ENCODE measurements around the gene ACBD7. TPM values are rescaled to one million over a fixed set of nuclear protein-coding genes. Genes with fewer than 3 reads are reported as not detected.
A peak's percentile ranks its signal among the peaks of the same experiment; 100 is the strongest.

The ACBD7 gene
- 2.0 and 2.2 TPM in 2 replicates for total RNA-seq (2014; rRNA removed; shearing (Covaris generic))
- 0.65 and 2.0 TPM in 2 replicates for polyA plus RNA-seq (2014; cell fraction: nucleus; rRNA removed)

DNA sequence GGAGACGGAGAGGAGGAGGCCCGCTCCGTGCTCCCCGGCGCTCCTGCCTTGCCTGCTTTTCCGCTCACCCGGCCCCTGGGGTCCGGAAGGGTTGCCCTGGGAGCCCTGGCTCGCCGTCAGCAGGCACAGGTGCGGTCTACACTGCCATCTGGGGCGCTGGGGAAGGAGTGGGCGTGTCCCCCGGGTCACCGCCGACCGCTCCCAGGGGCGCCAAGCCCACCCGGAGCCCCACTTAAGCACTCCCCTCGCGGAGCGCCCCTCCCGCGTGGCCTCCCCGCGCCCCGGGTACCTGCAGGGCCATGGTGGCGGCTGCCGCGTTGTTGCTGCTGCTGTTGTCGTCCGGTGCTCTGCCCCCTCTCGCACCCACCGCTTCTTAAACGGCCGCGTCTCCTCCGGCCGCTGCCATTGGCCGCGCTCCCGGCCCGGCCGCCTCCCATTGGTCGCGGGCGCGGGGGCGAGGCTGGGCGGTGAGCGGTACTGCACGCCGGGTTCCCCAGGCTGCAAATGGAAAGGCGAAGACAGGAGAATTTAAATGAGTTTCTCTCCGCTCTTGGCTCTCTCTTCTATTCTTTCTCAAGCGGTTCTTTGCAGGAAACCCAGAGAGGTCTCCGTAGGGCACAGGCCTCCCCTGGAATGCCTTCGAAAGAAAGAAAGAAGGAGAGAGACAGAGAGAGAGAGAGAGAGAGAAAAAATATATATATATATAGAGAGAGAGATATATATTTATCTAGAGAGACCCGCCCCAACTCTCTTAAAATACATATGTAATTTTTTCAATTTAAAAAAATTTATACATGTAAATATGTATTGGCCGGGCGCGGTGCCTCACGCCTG is at the start of gene ACBD7:
Gene ACBD7, minus strand, starts transcription at position 349 of the 834 bp plus-strand sequence. Its CDS starts 48 bp downstream, at position 301.
- DNase-seq (ENCODE audit: extremely low read depth, low read depth) = peak; percentile 61

- no peak for DNase-seq (ENCODE audit: extremely low read depth, low read depth)
Measured at GRCh38 chr10:15137636-15138035, 49.1 kb upstream of the ACBD7 start.

DNA sequence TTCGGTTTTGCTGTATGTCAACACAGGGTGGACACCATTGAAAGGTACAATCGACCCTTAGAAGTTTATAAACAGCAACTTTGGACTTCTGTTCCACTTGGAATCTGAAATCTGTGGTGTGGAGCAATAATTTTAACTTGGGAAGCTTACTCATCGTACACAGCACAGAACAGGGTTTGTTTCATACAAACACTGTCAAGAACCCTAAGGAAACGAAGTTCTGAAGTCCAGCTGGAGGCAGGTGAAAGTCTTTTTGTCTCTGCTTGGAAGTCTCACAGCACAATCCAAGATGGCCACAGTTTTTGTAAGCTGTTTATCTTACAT is 48.4 kb upstream of the ACBD7 start:
- DNase-seq (ENCODE audit: extremely low read depth, low read depth) = no peak

- DNase-seq (ENCODE audit: extremely low read depth, low read depth) = no peak
Measured at GRCh38 chr10:15136129-15137035, 47.8 kb upstream of the ACBD7 start.

GRCh38 chr10:15131330-15131729 is 42.8 kb upstream of the ACBD7 start:
- DNase-seq (ENCODE audit: extremely low read depth, low read depth) = no peak

- DNase-seq (ENCODE audit: extremely low read depth, low read depth) = no peak
Measured at GRCh38 chr10:15124908-15125307, 36.3 kb upstream of the ACBD7 start.

DNA sequence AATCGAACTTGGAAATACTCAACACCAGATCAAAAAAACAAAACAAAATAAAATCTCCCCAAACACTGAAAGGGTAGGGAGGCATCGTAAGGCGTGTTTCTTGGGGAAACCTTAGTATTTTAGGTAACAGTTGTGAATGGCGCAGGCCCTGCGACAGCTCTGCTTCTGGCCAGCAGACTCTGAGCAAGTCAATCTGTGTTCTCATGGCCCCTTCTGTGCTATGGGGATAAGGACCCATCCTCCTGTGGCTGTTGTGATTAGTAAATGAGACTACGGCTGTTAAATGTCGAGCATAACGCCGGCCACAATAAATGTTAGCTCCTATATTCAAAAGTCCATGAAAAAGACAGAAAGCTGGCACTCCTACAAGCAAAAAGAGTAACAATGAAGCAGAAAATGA is 35.6 kb upstream of the ACBD7 start:
- DNase-seq (ENCODE audit: extremely low read depth, low read depth) = no peak

GRCh38 chr10:15123749-15124184 is 35.2 kb upstream of the ACBD7 start:
- DNase-seq (ENCODE audit: extremely low read depth, low read depth) = no peak

- DNase-seq (ENCODE audit: extremely low read depth, low read depth) = no peak
Measured at GRCh38 chr10:15122477-15123030, 34.0 kb upstream of the ACBD7 start.

- no peak for DNase-seq (ENCODE audit: extremely low read depth, low read depth)
Measured at GRCh38 chr10:15121707-15122106, 33.1 kb upstream of the ACBD7 start.

DNA sequence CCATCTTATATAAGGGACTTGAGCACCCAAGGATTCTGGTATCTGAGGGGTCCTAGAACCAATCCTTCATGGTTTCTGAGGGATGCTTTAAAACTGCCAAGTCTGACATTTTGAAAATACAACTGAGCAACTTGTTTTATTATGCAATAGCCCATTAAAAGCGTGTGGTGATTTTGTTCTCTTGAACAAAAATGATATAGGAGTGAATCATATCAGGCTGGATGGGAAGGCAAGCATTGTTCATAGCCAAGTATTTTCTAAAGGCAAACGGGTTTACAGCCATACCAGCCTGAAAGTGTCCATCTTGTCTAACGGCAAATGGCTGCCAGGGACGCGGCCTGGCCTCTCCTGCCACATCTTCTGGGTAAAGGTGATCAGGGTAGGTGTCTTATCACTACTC is 31.9 kb upstream of the ACBD7 start:
- DNase-seq (ENCODE audit: extremely low read depth, low read depth) = no peak

- no peak for DNase-seq (ENCODE audit: extremely low read depth, low read depth)
Measured at GRCh38 chr10:15118615-15119014, 30.0 kb upstream of the ACBD7 start.

- no peak for DNase-seq (ENCODE audit: extremely low read depth, low read depth)
Measured at GRCh38 chr10:15116225-15116624, 27.6 kb upstream of the ACBD7 start.

DNA sequence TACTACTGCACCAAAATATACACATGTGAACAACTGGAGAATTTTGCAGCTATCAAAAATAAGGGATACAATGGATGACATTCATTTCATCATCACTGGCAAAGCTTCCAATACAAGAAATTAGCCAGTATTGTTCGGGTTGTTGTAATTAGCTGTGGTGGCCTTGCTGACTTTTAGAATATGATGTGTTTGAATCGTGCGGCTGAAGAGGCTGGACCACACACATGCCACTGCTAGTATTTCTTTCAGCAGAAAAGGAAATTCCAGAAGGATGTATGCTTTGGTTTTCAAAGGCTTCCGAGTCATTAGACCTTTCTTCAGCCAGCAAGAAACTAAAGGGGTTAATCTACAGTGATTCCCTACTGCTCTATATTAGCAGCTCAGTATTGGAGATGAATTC is 25.2 kb upstream of the ACBD7 start:
- DNase-seq (ENCODE audit: extremely low read depth, low read depth) = no peak

DNA sequence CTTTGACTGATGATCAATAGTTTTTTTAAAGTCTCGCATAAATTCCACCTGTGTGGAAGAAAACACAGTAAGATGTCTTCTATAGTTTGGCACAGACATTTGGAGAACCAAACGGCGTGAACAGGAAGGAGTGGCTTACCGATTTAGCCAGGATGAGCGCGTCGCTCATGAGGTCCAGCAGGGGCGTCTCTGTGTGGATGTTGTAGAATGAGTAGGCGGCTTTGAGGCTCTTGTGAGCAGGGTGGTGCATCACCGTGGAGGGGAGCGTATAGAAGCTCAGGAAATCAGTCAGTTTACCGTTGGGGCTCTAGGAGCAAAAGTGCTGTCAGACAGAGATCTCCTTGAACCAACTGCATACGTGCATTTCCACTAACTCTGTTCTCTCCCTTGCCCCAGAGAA is 24.1 kb upstream of the ACBD7 start:
- DNase-seq (ENCODE audit: extremely low read depth, low read depth) = no peak

- peak; percentile 66 for DNase-seq (ENCODE audit: extremely low read depth, low read depth)
Measured at GRCh38 chr10:15106352-15107013, 17.9 kb upstream of the ACBD7 start.

DNA sequence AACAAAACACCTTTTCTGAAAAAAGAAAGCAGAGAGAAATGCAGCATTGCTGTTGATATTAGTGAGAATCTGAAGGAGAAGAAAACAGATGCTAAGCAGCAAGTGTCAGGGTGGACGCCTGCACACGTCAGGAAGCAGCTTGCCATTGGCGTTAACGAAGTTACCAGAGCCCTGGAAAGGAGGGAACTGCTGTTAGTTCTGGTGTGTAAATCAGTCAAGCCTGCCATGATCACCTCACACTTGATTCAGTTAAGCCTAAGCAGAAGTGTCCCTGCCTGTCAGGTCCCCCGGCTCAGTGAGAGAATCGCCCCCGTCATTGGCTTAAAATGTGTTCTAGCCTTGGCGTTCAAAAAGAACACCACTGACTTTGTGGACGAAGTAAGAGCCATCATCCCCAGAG is 14.9 kb upstream of the ACBD7 start:
- DNase-seq (ENCODE audit: extremely low read depth, low read depth) = no peak

DNA sequence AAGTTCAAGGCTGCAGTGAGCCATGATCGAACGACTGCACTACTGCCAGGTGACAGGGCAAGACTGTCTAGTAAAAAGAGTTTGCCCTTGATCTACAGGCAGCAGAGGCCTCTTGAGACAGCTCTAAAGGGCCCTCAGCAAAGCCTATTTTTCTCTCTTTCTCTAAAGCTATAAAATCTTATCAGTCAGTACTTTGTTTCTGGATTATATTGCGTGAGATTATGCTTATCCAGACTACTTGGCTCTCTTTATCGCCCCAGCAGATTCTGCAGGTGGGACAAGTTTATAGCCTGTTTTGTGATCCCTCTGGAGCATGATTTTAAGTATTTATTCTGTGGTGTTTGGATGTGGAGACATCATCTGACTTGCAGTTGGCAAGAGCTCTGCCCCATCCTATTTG is 11.3 kb upstream of the ACBD7 start:
- no peak for DNase-seq (ENCODE audit: extremely low read depth, low read depth)

DNA sequence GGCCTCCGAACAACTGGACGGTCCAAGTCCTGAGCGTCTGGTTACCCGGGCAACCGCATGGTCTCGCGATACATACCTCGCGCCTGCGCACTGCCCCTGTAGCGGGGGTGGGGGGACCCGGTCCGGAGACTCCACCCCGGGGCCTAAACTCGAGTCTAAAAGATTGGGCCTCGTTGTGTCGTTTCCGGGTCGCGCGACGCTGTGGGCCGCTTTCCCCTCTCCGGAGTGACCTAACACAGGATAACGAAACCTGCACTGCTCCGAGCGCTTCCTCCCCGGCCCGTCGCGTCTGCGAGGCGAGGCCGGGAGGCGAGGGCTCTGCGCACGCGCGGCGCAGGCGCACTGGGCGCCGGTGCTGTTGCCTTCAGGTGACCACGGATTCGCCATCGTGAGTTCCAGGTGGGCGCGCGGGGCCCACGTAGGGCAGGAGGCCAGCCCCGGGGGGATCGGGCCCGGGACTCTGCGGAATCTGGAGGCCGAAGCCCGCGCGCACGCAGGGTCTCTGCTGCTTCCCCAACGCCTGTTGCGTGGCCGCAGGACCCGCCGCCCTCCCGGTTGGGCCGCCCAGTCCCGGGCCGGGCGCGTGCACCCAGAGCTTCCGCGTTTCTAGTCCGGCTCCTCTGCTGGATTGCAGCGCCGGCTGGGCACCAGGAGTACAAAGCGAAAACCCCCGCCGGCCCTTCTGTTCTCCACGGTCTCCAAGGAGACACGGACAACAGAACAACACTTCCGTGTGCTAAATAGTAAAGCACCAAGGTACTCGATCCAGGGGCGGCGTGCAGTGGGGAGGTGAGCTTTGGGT is 8.6 kb upstream of the ACBD7 start, which contains the start of gene RPP38:
Gene RPP38, plus strand, starts transcription at position 345 of the 802 bp plus-strand sequence. CDS start 5,960 bp downstream, outside the sequence.
- peak; percentile 90 for DNase-seq (ENCODE audit: extremely low read depth, low read depth)

DNA sequence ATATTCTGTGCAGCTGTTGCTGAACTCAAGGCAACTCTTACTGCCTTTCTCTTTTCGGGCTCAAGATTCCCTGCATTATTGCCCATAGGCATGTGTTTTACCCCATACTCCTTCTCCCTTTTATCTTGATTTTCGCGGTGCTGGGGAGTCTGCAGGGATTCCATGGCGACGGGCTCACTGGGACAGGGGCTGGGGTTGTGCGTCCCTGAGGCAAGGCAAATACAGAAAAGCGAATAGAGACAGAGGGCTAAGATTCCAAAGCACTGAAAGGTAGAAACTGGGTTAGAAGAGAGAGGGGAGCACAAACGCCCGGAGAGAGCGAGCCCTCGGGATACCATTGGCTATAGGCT is 8.1 kb upstream of the ACBD7 start:
- no peak for DNase-seq (ENCODE audit: extremely low read depth, low read depth)
